ENCODE measurements around the gene LTK. TPM values are rescaled to one million over a fixed set of nuclear protein-coding genes. Genes with fewer than 3 reads are reported as not detected.

LTK gene
- total and polyA plus RNA-seq, 2 of the 8 experiments (the other 6 are each of a cell fraction or from before 2014, with no cell fraction given), result 0.05 to 0.19 TPM

- WGBS, 2 experiments (ENCODE audit: extremely low coverage in 1 of 2, insufficient coverage in 1 of 2, insufficient read length in 1 of 2, insufficient replicate concordance in 2 of 2, low coverage in 1 of 2, low lambda C conversion rate in 2 of 2, missing lambda C conversion rate in 1 of 2), result 62% methylated on average over 3 of the region's 3 CpGs; no CpG with 5 or more reads in 1 of the 2 experiments
- Histone ChIP-seq H3K18ac (ENCODE audit: extremely low read depth, low read length) (peak overlapping the region; percentile 72), H3K4me1 (replicated peaks in 1 of 4; ENCODE audit: control insufficient read depth in 3 of 4, insufficient read depth in 4 of 4, low read length in 3 of 4) (peaks cover 28 to 62% (median 51%) of the 10 kb centered on the region in 4 experiments), H3K23me2 (ENCODE audit: low read depth, low read length) (peaks cover 7% of the 10 kb centered on the region; the same call in 1 of the 2 replicates), H3K79me2 (ENCODE audit: control insufficient read depth in 1 of 2, insufficient read depth in 2 of 2, low read length in 2 of 2) (peaks cover 0 to 21% of the 10 kb centered on the region in 2 experiments; a peak in 1 of 4 replicates), H4K20me1 (replicated peaks in 1 of 2; ENCODE audit: control insufficient read depth in 1 of 2, insufficient read depth in 2 of 2, low read length in 2 of 2) (peaks cover 0 to 3% of the 10 kb centered on the region in 2 experiments), H3K23ac (ENCODE audit: insufficient read length) (no peak overlapping the region), H3K27ac (ENCODE audit: low read depth, low read length) (peak overlapping the region; percentile 29; the same call in 1 of the 2 replicates), H3K9me3 (ENCODE audit: insufficient read depth in 2 of 2, low read depth in 1 of 2, low read length in 1 of 2) (no peaks in the 10 kb centered on the region), H3K56ac (replicated peaks; ENCODE audit: insufficient read length, low read depth, low read length) (peak overlapping the region; percentile 60), H3K4ac (replicated peaks; ENCODE audit: insufficient read length, low read depth, low read length) (peak overlapping the region; percentile 82), H3K14ac (ENCODE audit: insufficient read length) (no peak overlapping the region), H2BK12ac (ENCODE audit: low read depth, low read length) (peak overlapping the region; percentile 93), H2BK15ac (ENCODE audit: low read length) (peak overlapping the region; percentile 90; the same call in 1 of the 2 replicates), H3K9ac (replicated peaks in 1 of 4; ENCODE audit: extremely low read depth in 1 of 4, low read depth in 3 of 4, low read length in 3 of 4) (peak overlapping the region in 1 of 4 experiments; percentile 9; a peak in 1 of 7 replicates), H2AFZ (ENCODE audit: low read length) (no peak overlapping the region), H2AK5ac (ENCODE audit: low read depth, low read length) (peak overlapping the region; percentile 97), H3K4me2 (ENCODE audit: insufficient read depth in 1 of 2, low read depth in 2 of 2, low read length in 2 of 2) (peak overlapping the region; percentile 51 to 61), H3K27me3 (replicated peaks in 1 of 4; ENCODE audit: control insufficient read depth in 3 of 4, extremely low read depth in 1 of 4, insufficient read depth in 3 of 4, low read length in 3 of 4) (no peaks in the 10 kb centered on the region; a peak in 1 of 7 replicates), H4K8ac (ENCODE audit: extremely low read depth, insufficient read depth, low read length) (peak overlapping the region; percentile 66), H3K79me1 (ENCODE audit: low read depth, low read length) (no peaks in the 10 kb centered on the region; the same call in none of the 2 replicates), H2BK20ac (ENCODE audit: low read length) (0 out of 2 replicates have a peak overlapping the region, but pooled peaks have one; percentile 87), H3K36me3 (ENCODE audit: control insufficient read depth in 2 of 4, insufficient read depth in 4 of 4, low read length in 3 of 4) (peaks cover 0 to 44% (median 6%) of the 10 kb centered on the region in 4 experiments; a peak in 5 of 8 replicates), H4K5ac (ENCODE audit: insufficient read length, low read depth, low read length) (peak overlapping the region; percentile 37), H3K4me3 (ENCODE audit: extremely low read depth in 1 of 4, insufficient read depth in 2 of 4, low read depth in 3 of 4, low read length in 4 of 4) (peak overlapping the region in 1 of 4 experiments; percentile 38; a peak in 1 of 8 replicates), H2BK5ac (ENCODE audit: low read depth, low read length) (peak overlapping the region; percentile 80; the same call in 1 of the 2 replicates), H4K91ac (replicated peaks; ENCODE audit: insufficient read length, low read length) (peak overlapping the region; percentile 86), H2BK120ac (replicated peaks; ENCODE audit: low read depth, low read length) (peak overlapping the region; percentile 60)
- no peak for TF ChIP-seq CTBP2 (IDR thresholded peaks at IDR 0.05; ENCODE audit: borderline replicate concordance, insufficient read depth, insufficient read length, low read length)
- TF ChIP-seq, protein P1, sequence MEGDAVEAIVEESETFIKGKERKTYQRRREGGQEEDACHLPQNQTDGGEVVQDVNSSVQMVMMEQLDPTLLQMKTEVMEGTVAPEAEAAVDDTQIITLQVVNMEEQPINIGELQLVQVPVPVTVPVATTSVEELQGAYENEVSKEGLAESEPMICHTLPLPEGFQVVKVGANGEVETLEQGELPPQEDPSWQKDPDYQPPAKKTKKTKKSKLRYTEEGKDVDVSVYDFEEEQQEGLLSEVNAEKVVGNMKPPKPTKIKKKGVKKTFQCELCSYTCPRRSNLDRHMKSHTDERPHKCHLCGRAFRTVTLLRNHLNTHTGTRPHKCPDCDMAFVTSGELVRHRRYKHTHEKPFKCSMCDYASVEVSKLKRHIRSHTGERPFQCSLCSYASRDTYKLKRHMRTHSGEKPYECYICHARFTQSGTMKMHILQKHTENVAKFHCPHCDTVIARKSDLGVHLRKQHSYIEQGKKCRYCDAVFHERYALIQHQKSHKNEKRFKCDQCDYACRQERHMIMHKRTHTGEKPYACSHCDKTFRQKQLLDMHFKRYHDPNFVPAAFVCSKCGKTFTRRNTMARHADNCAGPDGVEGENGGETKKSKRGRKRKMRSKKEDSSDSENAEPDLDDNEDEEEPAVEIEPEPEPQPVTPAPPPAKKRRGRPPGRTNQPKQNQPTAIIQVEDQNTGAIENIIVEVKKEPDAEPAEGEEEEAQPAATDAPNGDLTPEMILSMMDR (IDR thresholded peaks at IDR 0.05; ENCODE audit: control extremely low read depth in 1 of 3, insufficient read depth in 1 of 3, low read depth in 1 of 3, low read length in 3 of 3), result peak; percentile 20 to 48 (median 38); a peak in 2 of 4 replicates
- no peak for TF ChIP-seq CEBPB (IDR thresholded peaks at IDR 0.05; ENCODE audit: low read depth, low read length)
- peak; percentile 23 to 46; a peak in 3 of 4 replicates for TF ChIP-seq RAD21 (IDR thresholded peaks at IDR 0.05 in 1 of 2, conservative IDR thresholded peaks at IDR 0.05 in 1 of 2; ENCODE audit: low read depth in 2 of 2, low read length in 2 of 2)
- ChIA-PET POLR2A (ENCODE audit: partially characterized antibody) (interaction anchor here (0.8 to 21.2 kb wide), 8 partner anchors 10 to 249 kb away, joined by 3 to 643 read pairs (median 4); partner anchors contain the start of genes LTK and RPAP1), CTCF (ENCODE audit: partially characterized antibody) (interaction anchor here (0.6 to 5.5 kb wide), 15 partner anchors 8 to 1287 kb away, joined by 3 to 80 read pairs (median 4); no protein-coding TSS in a partner anchor)
- no peak for FAIRE-seq
- DNase-seq (ENCODE audit: low read depth in 1 of 2, low spot score in 2 of 2), result peak in 1 of 2 experiments; percentile 63
Observed at GRCh38 chr15:41561777-41562145, 48.1 kb upstream of the LTK start.

All from H1 (cell line).